ENCODE measurements around the gene CRELD1.
A peak's percentile ranks its signal among the peaks of the same experiment; 100 is the strongest.
"Not testable (repeated sequence)": the region's sequence is repeated elsewhere in the genome, so short reads cannot be mapped to it uniquely, and the experiment has no call there.

The CRELD1 gene

GRCh38 chr3:9934993-9935392, 1.4 kb downstream of the CRELD1 start:
- DNase-seq (ENCODE audit: low spot score): no peak

GRCh38 chr3:9935966-9936510, 2.4 kb downstream of the CRELD1 start:
- DNase-seq (ENCODE audit: low spot score): no peak

- no peak for DNase-seq (ENCODE audit: low spot score)
These were observed 4.0 kb downstream of the CRELD1 start for GRCh38 chr3:9937486-9938238.

GRCh38 chr3:9938966-9939365, 5.3 kb downstream of the CRELD1 start:
- DNase-seq (ENCODE audit: low spot score): no peak

- not testable (repeated sequence) for DNase-seq (ENCODE audit: low spot score)
These were observed 6.3 kb downstream of the CRELD1 start for GRCh38 chr3:9939906-9940305.

- no peak for DNase-seq (ENCODE audit: low spot score)
These were observed 7.1 kb downstream of the CRELD1 start for GRCh38 chr3:9940746-9941145.

- no peak for DNase-seq (ENCODE audit: low spot score)
These were observed 8.5 kb downstream of the CRELD1 start for GRCh38 chr3:9942164-9942563.

GRCh38 chr3:9942934-9943690, 9.5 kb downstream of the CRELD1 start:
- no peak for DNase-seq (ENCODE audit: low spot score)

- no peak for DNase-seq (ENCODE audit: low spot score)
These were observed 10.6 kb downstream of the CRELD1 start for GRCh38 chr3:9944271-9944670.

- no peak for DNase-seq (ENCODE audit: low spot score)
These were observed 11.7 kb downstream of the CRELD1 start for GRCh38 chr3:9945358-9945757.

GRCh38 chr3:9946112-9947024, 12.7 kb downstream of the CRELD1 start:
- peak; percentile 80 for DNase-seq (ENCODE audit: low spot score)

- DNase-seq (ENCODE audit: low spot score): no peak
These were observed 13.7 kb downstream of the CRELD1 start for GRCh38 chr3:9947025-9947995.

- DNase-seq (ENCODE audit: low spot score): no peak
These were observed 15.0 kb downstream of the CRELD1 start for GRCh38 chr3:9948586-9948985.

GRCh38 chr3:9949115-9949514, 15.5 kb downstream of the CRELD1 start:
- DNase-seq (ENCODE audit: low spot score): no peak

- DNase-seq (ENCODE audit: low spot score): no peak
These were observed 16.0 kb downstream of the CRELD1 start for GRCh38 chr3:9949626-9950025.

GRCh38 chr3:9951126-9951525, 17.5 kb downstream of the CRELD1 start:
- DNase-seq (ENCODE audit: low spot score): no peak

GRCh38 chr3:9951598-9951961, 17.9 kb downstream of the CRELD1 start:
- DNase-seq (ENCODE audit: low spot score): no peak

- DNase-seq (ENCODE audit: low spot score): peak; percentile 46
These were observed 18.6 kb downstream of the CRELD1 start, which contains the start of gene PRRT3 for GRCh38 chr3:9951962-9952805. TSS of gene PRRT3 (minus strand) at chr3:9952408. CDS start at chr3:9950115, 2,293 bp downstream.

- no peak for DNase-seq (ENCODE audit: low spot score)
These were observed 21.5 kb downstream of the CRELD1 start for GRCh38 chr3:9955067-9955502.

All from CD4-positive, alpha-beta T cell treated with Interleukin-15 for 4 hours (primary cell).